ENCODE measurements around the gene AGBL4. TPM values are rescaled to one million over a fixed set of nuclear protein-coding genes. Genes with fewer than 3 reads are reported as not detected.

AGBL4 gene
- polyA plus RNA-seq, 5 donors, result 0.65 to 1.4 (median 1.1) TPM

DNA sequence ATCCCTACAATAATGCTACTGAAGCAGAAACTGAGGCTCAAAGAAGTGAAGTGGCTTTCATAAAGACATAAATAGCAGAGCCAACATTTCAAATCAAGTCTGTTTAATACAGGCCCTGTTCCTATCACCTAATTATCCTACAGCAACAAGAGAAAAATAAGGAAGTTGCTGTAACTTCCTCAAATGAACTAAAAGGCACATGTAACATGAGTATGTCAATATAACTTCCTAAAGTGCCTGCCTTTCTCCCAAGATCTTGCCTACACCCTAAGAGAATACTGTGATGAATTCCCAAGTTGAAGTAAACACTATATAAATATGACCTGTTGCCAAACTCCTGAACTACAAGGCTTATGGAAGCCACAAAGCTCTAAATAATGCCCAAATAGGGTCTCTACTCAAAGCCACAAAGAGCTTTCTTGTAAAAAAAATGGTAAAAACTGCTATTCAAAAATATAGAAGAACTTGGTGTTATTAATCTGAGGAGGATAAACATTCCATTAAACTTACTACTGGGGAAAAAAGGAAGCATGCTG, 1255.7 kb downstream of the AGBL4 start:
- DNase-seq, result peak in 1 of 2 donors; percentile 29

DNA sequence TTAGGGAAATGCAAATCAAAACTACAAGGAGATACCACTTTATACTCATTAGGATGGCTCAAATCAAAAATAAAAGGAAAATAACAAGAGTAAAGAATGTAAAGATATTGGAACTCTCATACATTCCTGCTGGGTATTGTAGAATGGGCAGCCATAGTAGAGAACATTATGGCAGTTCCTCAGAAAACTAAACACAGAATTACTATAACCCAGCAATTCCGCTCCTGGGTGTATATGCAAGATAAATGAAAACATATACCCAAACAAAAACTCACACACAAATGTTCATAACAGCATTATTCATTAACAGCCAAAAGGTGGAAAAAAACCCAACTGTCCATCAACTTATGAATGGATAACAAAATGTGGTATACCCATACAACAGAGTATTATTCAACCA, 1258.4 kb downstream of the AGBL4 start:
- no peak for DNase-seq

GRCh38 chr1:48761986-48762385, 1261.8 kb downstream of the AGBL4 start:
- peak in 1 of 2 donors; percentile 27 for DNase-seq

DNA sequence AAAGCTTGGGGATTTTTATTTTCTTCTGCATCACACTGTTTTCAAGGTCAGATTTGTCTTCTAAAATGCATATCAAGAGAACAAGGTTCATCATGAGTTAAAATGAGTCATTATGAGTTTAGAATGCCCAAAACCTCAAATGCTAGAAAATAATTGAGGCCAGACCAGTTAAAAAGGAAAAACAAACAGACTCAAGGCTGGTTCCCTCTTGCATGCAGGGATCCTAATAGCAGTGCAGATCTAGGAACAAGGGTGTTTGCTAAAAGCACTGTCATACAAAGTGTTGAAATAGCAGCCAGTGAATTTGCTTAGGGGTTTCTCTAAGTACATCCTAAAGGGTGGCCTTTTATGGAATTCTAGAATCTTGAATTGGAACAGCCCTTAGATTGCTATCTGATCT, 1262.3 kb downstream of the AGBL4 start:
- no peak for DNase-seq

GRCh38 chr1:48760857-48761256, 1262.9 kb downstream of the AGBL4 start:
- DNase-seq, result no peak

GRCh38 chr1:48758976-48759375, 1264.8 kb downstream of the AGBL4 start:
- DNase-seq, result no peak

DNA sequence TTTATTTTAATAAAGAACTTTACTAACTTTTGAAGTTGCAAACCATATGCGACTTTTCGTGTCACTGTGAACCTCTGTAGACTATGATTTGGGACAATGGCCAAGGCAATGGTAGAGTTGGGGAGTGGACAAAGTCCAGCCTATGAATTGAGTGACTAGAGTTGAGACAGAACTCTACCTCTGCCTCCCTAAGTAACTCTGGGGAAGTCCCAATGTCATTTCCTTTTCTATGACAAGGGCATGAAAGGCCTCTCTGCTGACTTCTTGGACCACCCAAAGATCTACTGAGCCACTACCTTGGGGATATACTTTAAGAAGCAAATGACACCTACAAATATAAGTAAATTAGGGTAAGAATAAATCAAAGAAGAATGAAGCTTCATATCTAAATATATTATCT, 1266.4 kb downstream of the AGBL4 start:
- no peak for DNase-seq

GRCh38 chr1:48756683-48757316, 1267.0 kb downstream of the AGBL4 start:
- DNase-seq, result no peak

DNA sequence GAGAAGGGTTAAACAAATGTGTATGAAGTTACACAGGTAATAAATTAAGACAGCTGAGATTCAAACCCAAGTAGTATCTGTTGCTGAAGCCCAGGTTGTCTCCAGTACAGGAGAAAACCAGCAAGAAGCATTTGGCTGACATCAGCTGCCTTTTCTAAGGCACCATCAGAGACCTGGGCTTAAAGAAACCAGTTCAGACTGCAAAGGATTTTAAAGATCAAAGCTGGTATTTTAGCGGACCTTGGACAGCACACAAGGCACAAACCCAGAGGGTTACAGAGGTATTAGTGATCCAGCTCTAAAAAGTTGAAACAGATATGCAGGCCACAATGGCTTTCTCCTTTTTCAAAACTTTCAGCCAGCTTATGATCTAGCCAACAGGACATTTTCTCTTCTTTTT, 1270.5 kb downstream of the AGBL4 start:
- no peak for DNase-seq

DNA sequence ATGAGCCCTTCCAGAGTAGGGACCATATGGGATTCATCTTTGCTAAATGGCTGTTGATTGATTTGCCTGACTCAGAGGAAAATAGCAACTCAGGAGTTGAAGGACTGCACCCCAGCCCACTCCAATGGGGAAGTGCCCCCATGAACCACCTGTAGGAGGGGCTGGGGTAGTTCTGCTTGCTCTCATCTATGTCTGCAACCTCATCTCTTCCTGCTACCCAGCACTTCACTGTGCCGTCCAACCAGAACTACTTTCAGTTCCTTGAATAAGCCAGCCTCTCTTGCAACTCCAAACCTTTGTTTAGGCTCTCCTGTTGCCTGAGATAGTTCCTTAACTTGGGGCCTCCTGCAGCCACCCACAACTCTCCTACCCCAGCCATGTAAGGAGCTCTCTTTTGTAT, 1273.6 kb downstream of the AGBL4 start:
- DNase-seq, result no peak

- DNase-seq, result no peak
Measured at GRCh38 chr1:48749068-48749467, 1274.7 kb downstream of the AGBL4 start.

GRCh38 chr1:48746906-48747305, 1276.8 kb downstream of the AGBL4 start:
- no peak for DNase-seq

DNA sequence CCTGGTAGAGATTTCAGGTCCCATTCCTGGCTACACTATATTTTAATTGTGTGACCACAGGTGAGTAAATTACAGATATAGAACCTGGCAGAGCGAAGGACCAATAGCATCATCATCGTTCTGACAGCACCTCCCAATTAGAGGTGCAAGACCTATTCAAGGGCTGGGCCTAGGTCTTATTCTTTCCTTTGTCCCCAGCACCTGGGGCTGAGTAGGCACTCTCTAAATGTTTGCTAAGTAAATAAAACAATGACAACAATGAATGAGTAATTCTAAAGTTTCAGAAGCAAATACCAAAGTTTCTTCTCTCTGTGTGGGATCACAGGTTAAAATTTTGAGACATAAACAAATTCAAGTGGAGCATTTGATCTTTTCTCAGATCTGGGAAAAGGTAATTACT, 1279.7 kb downstream of the AGBL4 start:
- no peak for DNase-seq

GRCh38 chr1:48743480-48743879, 1280.3 kb downstream of the AGBL4 start:
- DNase-seq, result no peak

- DNase-seq, result no peak
Measured at GRCh38 chr1:48741380-48741779, 1282.4 kb downstream of the AGBL4 start.

DNA sequence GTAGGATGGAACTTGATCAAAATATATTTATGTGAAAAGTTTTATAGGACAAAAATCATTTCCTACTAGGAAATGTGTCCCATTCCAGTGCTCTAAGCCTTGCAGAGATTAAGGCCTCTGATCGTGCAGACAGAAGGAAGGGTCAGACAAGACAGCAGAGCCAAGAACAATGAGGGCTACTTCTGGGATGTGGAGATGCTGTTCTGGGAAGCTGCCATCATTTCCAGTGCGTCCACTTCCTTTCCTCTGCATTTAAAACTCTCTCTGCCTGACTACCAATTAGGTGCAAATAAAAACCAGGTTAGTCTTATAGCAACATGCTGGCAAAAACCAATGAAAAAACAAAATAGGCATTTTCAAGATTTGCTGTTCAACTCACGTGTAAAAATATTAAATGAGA, 1283.1 kb downstream of the AGBL4 start:
- DNase-seq, result no peak

- DNase-seq, result no peak
Measured at GRCh38 chr1:48739091-48739490, 1284.7 kb downstream of the AGBL4 start.

DNA sequence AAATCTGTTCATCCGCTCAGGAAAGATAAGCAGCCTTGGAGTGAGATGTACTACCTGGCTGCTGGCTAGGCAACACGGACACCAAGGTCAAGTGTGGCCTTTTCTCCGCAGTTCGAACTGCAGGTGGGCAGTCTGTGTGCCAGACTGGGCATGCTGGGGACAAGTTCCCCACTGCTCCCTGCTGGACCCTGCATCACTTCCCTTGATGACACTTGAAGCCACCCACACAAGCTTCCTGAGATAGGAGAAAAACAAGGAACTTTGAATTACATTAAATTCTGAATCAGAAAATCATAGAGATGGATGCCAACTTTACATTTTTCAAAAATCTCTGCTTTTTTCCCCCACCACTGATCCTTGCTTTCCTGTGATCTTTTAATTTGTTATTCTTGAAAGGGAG, 1285.4 kb downstream of the AGBL4 start:
- DNase-seq, result no peak

DNA sequence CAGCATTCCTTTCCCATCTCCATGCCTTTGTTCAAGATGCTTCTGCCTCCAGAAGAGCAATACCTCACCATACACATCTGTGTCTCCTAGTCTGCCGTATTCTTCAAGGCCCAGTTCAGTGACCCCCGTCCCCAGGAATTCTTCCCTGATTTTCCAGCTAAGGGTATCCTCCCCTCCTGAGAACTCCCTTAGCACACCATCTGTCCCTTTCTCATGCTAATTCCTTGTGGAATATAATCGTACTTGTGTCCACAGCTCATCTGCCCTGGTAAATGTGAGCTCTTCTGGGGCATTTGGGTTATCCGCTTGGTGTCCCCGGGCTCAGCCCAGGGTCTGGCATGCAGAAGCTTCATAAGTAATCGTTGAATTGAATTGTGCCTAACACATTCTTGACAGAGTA, 1288.0 kb downstream of the AGBL4 start:
- no peak for DNase-seq

DNA sequence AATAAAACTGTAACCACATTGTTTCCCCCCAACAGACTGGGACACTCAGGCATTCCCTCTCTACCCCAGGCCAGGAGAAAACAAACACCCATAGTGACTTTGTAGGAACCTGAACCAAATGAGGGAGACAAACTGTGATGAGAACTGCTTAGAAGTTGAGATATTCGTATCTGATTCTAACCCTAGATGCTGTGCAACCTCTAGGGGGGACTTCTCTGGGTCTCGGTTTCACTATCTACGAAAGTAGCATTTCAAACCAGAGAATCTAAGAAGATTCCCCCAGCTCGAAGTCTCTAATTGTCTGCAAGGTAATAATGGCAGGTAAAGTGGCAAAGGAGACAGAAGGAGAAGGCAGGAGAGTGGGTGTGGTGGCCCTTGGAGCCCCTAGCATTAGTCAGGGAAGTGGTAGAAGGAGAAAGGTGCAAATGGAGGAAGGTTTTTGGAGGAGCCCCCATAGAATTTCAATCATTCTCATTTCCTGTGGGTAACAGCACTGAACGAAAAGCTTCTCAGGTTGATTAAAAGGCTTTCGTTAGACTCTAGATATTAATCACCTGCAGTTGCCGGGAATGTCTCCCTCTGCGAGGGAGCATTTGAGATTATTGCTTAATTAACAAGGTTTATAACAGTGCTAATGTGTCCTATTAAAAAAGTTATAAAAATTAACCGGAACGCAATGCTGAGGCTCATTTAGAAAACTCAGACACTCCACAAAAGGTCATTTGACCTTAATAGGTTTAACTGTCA, 1293.4 kb downstream of the AGBL4 start:
- DNase-seq, result no peak

GRCh38 chr1:48728584-48728983, 1295.2 kb downstream of the AGBL4 start:
- no peak for DNase-seq

DNA sequence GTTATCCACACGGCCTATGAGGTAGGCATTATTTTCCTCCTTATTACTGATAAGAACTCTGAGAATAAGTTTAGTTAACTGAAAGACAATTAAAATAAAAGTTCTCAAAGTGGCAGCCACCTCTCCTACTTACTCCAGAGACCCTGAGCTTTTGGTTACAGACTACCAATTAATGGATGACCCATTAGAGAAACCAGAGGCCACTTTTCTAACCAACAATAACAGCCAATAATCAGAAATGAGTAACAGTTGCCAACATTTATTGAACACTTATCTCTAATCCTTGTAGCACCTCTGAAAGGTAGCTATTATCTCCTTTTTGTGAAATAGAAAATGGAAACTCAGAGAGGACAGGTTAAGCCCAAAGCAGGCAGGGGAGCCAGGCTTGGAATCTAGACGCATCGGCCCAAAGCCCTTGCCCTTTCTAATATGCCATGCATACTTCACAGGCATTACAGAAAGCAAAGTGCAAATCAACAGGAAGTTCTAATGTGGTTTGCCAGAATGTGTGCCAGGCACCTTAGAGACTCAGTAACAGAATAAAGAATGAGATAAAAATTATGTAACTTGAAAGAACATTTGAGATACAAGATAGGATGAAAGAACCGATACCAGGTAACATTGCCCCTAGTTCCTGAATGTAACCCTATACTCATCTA, 1297.1 kb downstream of the AGBL4 start:
- DNase-seq, result no peak

DNA sequence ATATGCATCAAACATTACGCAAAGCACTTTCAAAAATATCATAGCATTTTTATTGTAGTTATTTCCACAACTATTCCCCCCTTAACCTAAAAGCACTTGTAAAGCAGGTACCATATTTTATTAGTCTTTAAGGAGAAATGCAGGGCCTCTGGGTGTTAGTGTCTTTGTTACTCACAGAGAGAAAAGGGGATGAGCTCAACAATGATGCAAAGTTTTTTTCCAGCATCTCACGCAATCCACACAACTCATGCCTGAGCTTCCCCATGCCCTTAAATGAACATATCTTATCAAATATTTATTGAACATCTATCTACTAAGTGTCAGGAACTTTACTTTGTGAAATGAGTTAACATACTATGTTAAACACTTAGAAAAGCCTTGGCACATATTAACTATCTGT, 1297.6 kb downstream of the AGBL4 start:
- no peak for DNase-seq
